ENCODE results near the gene PDE10A. TPM values are rescaled to one million over a fixed set of nuclear protein-coding genes. Genes with fewer than 3 reads are reported as not detected.

The PDE10A gene
- total RNA-seq, 1 donor from 2014 or later, result 6.9 TPM

DNA sequence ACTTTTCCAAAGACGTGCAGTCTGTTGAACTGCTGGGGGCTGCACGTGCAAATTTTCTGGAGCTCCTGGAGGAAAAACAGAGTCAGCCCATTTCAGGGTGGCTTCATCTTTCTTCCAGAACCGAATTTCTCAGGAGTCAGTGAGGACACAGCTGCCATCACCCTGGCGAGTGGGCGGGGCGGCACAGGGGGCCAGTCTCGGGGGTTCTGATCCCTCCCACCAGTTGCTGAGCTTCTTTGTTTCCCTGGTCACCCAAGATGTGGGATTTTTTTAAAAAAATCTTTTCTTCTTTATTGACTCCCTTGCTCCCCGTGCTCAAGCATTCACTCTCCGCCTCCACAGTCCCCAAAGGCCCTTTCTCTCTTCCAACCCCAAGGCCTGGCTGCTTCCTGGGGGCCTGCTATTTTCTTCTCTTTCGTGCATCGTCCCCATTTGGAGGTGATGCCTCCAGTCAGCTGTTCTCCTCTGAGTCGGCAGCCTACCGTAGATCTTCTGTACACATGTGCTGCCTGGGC lies 362.6 kb downstream of the PDE10A start:
- TF ChIP-seq, protein P1, sequence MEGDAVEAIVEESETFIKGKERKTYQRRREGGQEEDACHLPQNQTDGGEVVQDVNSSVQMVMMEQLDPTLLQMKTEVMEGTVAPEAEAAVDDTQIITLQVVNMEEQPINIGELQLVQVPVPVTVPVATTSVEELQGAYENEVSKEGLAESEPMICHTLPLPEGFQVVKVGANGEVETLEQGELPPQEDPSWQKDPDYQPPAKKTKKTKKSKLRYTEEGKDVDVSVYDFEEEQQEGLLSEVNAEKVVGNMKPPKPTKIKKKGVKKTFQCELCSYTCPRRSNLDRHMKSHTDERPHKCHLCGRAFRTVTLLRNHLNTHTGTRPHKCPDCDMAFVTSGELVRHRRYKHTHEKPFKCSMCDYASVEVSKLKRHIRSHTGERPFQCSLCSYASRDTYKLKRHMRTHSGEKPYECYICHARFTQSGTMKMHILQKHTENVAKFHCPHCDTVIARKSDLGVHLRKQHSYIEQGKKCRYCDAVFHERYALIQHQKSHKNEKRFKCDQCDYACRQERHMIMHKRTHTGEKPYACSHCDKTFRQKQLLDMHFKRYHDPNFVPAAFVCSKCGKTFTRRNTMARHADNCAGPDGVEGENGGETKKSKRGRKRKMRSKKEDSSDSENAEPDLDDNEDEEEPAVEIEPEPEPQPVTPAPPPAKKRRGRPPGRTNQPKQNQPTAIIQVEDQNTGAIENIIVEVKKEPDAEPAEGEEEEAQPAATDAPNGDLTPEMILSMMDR (conservative IDR thresholded peaks at IDR 0.05; ENCODE audit: low read depth, low read length), result no peak
- no peak overlapping the region for H3K4me3 ChIP-seq (ENCODE audit: low read depth, low read length)

DNA sequence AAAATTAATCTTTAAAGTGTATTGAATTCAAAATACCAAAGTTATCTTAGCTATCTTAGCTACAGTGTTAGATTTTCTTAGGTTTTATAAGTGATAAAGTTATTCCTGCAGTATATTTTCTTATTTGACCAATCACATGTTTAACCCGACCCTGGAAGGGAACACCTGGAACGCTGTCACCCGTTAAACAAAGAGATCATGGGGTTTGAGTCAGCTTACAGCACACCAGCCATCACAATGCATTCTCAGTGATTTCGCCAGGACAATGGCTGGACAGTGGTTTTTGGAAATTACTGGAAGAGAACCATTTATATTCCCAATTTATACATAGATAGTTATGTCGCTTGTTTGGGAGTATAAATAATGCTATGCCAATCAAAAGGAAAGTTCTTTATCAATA lies 364.2 kb downstream of the PDE10A start:
- H3K4me3 ChIP-seq (ENCODE audit: low read depth, low read length), result no peak overlapping the region
- TF ChIP-seq, protein P1 (conservative IDR thresholded peaks at IDR 0.05; ENCODE audit: low read depth, low read length), result no peak
- no peak for DNase-seq (ENCODE audit: low read depth)

More for the DNA sequence above, 362.6 kb downstream of the PDE10A start:
- DNase-seq (ENCODE audit: low read depth), result no peak

DNA sequence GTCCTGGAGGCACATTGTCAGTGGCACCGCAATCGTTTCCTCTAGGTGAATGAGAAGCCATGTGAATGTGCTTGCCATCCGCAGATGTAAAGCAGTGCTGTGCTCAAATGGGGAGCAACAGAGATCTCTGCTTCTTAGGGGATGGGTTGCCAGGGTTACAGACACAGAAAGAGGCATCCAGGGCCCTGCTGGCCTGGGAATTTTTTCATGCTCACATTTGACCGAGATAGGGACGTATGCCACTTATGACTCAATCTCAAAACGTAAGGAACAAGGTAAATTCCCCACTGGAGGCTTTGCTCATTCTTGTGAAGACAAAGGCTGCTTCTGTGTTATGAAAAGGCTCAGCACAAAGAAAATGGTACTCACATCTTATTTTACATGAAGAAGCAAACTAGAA lies 364.6 kb downstream of the PDE10A start:
- no peak overlapping the region for H3K4me3 ChIP-seq (ENCODE audit: low read depth, low read length)
- TF ChIP-seq, protein P1 (conservative IDR thresholded peaks at IDR 0.05; ENCODE audit: low read depth, low read length), result no peak
- no peak for DNase-seq (ENCODE audit: low read depth)

DNA sequence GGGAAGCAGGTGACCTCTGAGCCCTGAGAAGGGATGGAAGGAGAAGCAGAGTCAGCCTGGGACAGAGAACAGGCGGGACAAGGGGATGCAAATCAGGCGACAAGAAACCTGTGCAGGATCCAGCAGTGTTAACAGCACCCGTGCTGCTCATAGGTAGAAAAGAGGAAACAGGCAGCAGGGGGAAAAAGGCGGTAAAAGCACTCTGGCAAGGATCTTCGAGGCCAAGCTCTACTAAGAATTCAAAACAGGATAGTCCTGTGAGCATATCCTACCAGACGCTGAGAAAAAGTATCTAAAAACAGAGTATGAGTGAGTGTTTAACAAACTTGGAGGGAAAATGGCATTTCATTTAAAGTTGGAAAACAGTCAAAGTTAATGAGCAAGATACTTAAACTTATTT lies 370.4 kb downstream of the PDE10A start:
- DNase-seq (ENCODE audit: low read depth), result no peak
- H3K4me3 ChIP-seq (ENCODE audit: low read depth, low read length), result no peak overlapping the region
- TF ChIP-seq, protein P1 (conservative IDR thresholded peaks at IDR 0.05; ENCODE audit: low read depth, low read length), result no peak

Measured in epithelial cell of proximal tubule (primary cell).